Mesenchymal stem cell (in vitro differentiated cells and primary cell): ENCODE measurements around the gene AUTS2.

Experiments used
- DNase-seq: peaks from one replicate; pipeline ENCODE4 v3.0.0-alpha.2; 2013
- H2AFZ ChIP-seq: one replicate; pipeline ENCODE4 v1.6.1; 2013; ENCODE audit warnings: low read depth, mild to moderate bottlenecking, control low read depth, inconsistent platforms, low read length, moderate library complexity
- H2AK5ac ChIP-seq: 2 replicates; pipeline ENCODE4 v1.6.1; 2013; ENCODE audit warnings: low read length, moderate library complexity, mild to moderate bottlenecking, inconsistent platforms; ENCODE audit not compliant: severe bottlenecking
- H2BK120ac ChIP-seq: one replicate; pipeline ENCODE4 v1.6.1; 2013; ENCODE audit warnings: low read depth, mild to moderate bottlenecking, inconsistent platforms, low read length, moderate library complexity
- H2BK12ac ChIP-seq, 2 experiments: one replicate each; pipeline ENCODE4 v1.6.1; 2013; ENCODE audit warnings: inconsistent platforms in 2 of 2, low read length in 2 of 2, mild to moderate bottlenecking in 2 of 2, moderate library complexity in 2 of 2, control low read depth in 1 of 2
- H2BK15ac ChIP-seq: one replicate; pipeline ENCODE4 v1.6.1; 2013; ENCODE audit warnings: mild to moderate bottlenecking, low read depth, inconsistent platforms; ENCODE audit not compliant: poor library complexity, severe bottlenecking
- H2BK5ac ChIP-seq: 2 replicates; pipeline ENCODE4 v1.6.1; 2013; ENCODE audit warnings: low read depth, mild to moderate bottlenecking, low read length, control low read depth, inconsistent platforms; ENCODE audit not compliant: poor library complexity, severe bottlenecking
- H3K14ac ChIP-seq, 2 experiments: one replicate each; pipeline ENCODE4 v1.6.1; 2013; ENCODE audit warnings: inconsistent platforms in 2 of 2, low read length in 2 of 2, control low read depth in 1 of 2, mild to moderate bottlenecking in 1 of 2, moderate library complexity in 1 of 2
- H3K18ac ChIP-seq, 2 experiments: one replicate each; pipeline ENCODE4 v1.6.1; 2013; ENCODE audit warnings: inconsistent platforms in 2 of 2, low read length in 2 of 2, control low read depth in 1 of 2, low read depth in 1 of 2, mild to moderate bottlenecking in 1 of 2
- H3K23ac ChIP-seq, 2 experiments: one replicate each; pipeline ENCODE4 v1.6.1; 2013; ENCODE audit warnings: inconsistent platforms in 2 of 2, low read length in 2 of 2, mild to moderate bottlenecking in 2 of 2, moderate library complexity in 2 of 2, control low read depth in 1 of 2
- H3K27ac ChIP-seq: 2 replicates; pipeline ENCODE4 v1.5.1; 2013; ENCODE audit warnings: mild to moderate bottlenecking, moderate library complexity, low read length, control low read depth, inconsistent platforms; ENCODE audit not compliant: poor library complexity, severe bottlenecking
- H3K27me3 ChIP-seq, 2 experiments: 2 replicates each; pipeline versions ENCODE4 v1.6.1 to v1.7.0; 2013; ENCODE audit warnings: low read length in 2 of 2, mild to moderate bottlenecking in 2 of 2, moderate library complexity in 2 of 2, control low read depth in 1 of 2, inconsistent platforms in 1 of 2; ENCODE audit not compliant: control insufficient read depth in 1 of 2, insufficient read depth in 1 of 2
- H3K36me3 ChIP-seq, 2 experiments: 2 replicates each; pipeline versions ENCODE4 v1.6.1 to v1.7.0; 2013; ENCODE audit warnings: low read length in 2 of 2, control low read depth in 1 of 2, inconsistent platforms in 1 of 2, low read depth in 1 of 2, mild to moderate bottlenecking in 1 of 2; ENCODE audit not compliant: insufficient read depth in 2 of 2, control insufficient read depth in 1 of 2
- H3K4ac ChIP-seq, 2 experiments: one replicate each; pipeline ENCODE4 v1.6.1; 2013; ENCODE audit warnings: inconsistent platforms in 2 of 2, low read length in 2 of 2, mild to moderate bottlenecking in 2 of 2, moderate library complexity in 2 of 2, control low read depth in 1 of 2, low read depth in 1 of 2
- H3K4me1 ChIP-seq: 2 replicates; pipeline ENCODE4 v1.6.1; 2013; ENCODE audit warnings: low read depth, low read length, control low read depth; ENCODE audit not compliant: control insufficient read depth, insufficient read depth
- H3K4me2 ChIP-seq: 2 replicates; pipeline ENCODE4 v1.6.1; 2013; ENCODE audit warnings: low read length, mild to moderate bottlenecking, inconsistent platforms; ENCODE audit not compliant: poor library complexity, severe bottlenecking
- H3K4me3 ChIP-seq, 2 experiments: 2 replicates each; pipeline versions ENCODE4 v1.5.1 to v1.7.0; 2013; ENCODE audit warnings: low read length in 2 of 2, mild to moderate bottlenecking in 2 of 2, control low read depth in 1 of 2, low read depth in 1 of 2; ENCODE audit not compliant: insufficient read depth in 1 of 2
- H3K79me1 ChIP-seq: replicated peaks from 2 replicates; pipeline ENCODE4 v1.6.1; 2013; ENCODE audit warnings: mild to moderate bottlenecking, control low read depth, low read length, inconsistent platforms; ENCODE audit not compliant: poor library complexity, severe bottlenecking
- H3K9ac ChIP-seq: 2 replicates; pipeline ENCODE4 v1.7.0; 2013; ENCODE audit warnings: mild to moderate bottlenecking, low read length, moderate library complexity
- H3K9me3 ChIP-seq: 2 replicates; pipeline ENCODE4 v1.7.0; 2013; ENCODE audit warnings: mild to moderate bottlenecking, low read length; ENCODE audit not compliant: control insufficient read depth
- H4K8ac ChIP-seq: one replicate; pipeline ENCODE4 v1.6.1; 2013; ENCODE audit warnings: inconsistent platforms, mild to moderate bottlenecking, low read length, moderate library complexity
- H4K91ac ChIP-seq: one replicate; pipeline ENCODE4 v1.6.1; 2013; ENCODE audit warnings: mild to moderate bottlenecking, low read length, inconsistent platforms
- WGBS: methylation state at CpG from one replicate; pipeline ENCODE4 v1.1.7; 2013; ENCODE audit warnings: mixed read lengths; 5-methylcytosine and 5-hydroxymethylcytosine counted together

The AUTS2 gene

GRCh38 chr7:70807650-70808049, 1209.4 kb downstream of the AUTS2 start:
- H3K4me1 ChIP-seq, result no peaks in the 10 kb centered on the region
- H2BK15ac ChIP-seq, result no peak overlapping the region
- 95% methylated on average over 5 of the region's 11 CpGs for WGBS
- no peak overlapping the region for H4K91ac ChIP-seq
- no peak for DNase-seq
- no peaks in the 10 kb centered on the region for H3K79me1 ChIP-seq
- H3K4me3 ChIP-seq, result no peak overlapping the region
- no peak overlapping the region for H2AFZ ChIP-seq
- no peak overlapping the region for H3K18ac ChIP-seq
- H3K9me3 ChIP-seq, result no peaks in the 10 kb centered on the region
- peaks cover 0 to 3% of the 10 kb centered on the region in 2 experiments for H3K27me3 ChIP-seq
- no peaks in the 10 kb centered on the region for H3K36me3 ChIP-seq
- H3K4me2 ChIP-seq, result no peak overlapping the region
- no peak overlapping the region for H3K14ac ChIP-seq
- H3K27ac ChIP-seq, result no peak overlapping the region
- no peak overlapping the region for H2BK5ac ChIP-seq
- no peak overlapping the region for H2BK12ac ChIP-seq
- no peak overlapping the region for H3K4ac ChIP-seq
- no peak overlapping the region for H2AK5ac ChIP-seq
- no peak overlapping the region for H4K8ac ChIP-seq
- H2BK120ac ChIP-seq, result no peak overlapping the region
- H3K23ac ChIP-seq, result no peak overlapping the region
- no peak overlapping the region for H3K9ac ChIP-seq

GRCh38 chr7:70808876-70809275, 1210.6 kb downstream of the AUTS2 start:
- no peaks in the 10 kb centered on the region for H3K36me3 ChIP-seq
- no peak overlapping the region for H3K9ac ChIP-seq
- H2AFZ ChIP-seq, result no peak overlapping the region
- H3K23ac ChIP-seq, result no peak overlapping the region
- H3K14ac ChIP-seq, result no peak overlapping the region
- no peaks in the 10 kb centered on the region for H3K9me3 ChIP-seq
- H3K27me3 ChIP-seq, result peaks cover 0 to 4% of the 10 kb centered on the region in 2 experiments
- DNase-seq, result no peak
- H3K18ac ChIP-seq, result no peak overlapping the region
- no peak overlapping the region for H3K4me3 ChIP-seq
- H3K4ac ChIP-seq, result no peak overlapping the region
- no peak overlapping the region for H4K8ac ChIP-seq
- no peak overlapping the region for H3K27ac ChIP-seq
- no peak overlapping the region for H2BK120ac ChIP-seq
- no peak overlapping the region for H2BK15ac ChIP-seq
- no peak overlapping the region for H2AK5ac ChIP-seq
- H2BK12ac ChIP-seq, result no peak overlapping the region
- no peak overlapping the region for H3K4me2 ChIP-seq
- 58% methylated on average over 5 of the region's 6 CpGs for WGBS
- H4K91ac ChIP-seq, result no peak overlapping the region
- no peaks in the 10 kb centered on the region for H3K79me1 ChIP-seq
- H3K4me1 ChIP-seq, result no peaks in the 10 kb centered on the region
- H2BK5ac ChIP-seq, result no peak overlapping the region

- Histone ChIP-seq H2AK5ac (no peak overlapping the region), H3K36me3 (no peaks in the 10 kb centered on the region), H3K27ac (no peak overlapping the region), H3K9me3 (no peaks in the 10 kb centered on the region), H3K79me1 (no peaks in the 10 kb centered on the region), H3K23ac (no peak overlapping the region), H3K18ac (no peak overlapping the region), H3K27me3 (peaks cover 0 to 6% of the 10 kb centered on the region in 2 experiments), H3K4ac (no peak overlapping the region), H3K4me2 (no peak overlapping the region), H2AFZ (no peak overlapping the region), H3K14ac (no peak overlapping the region), H2BK120ac (no peak overlapping the region), H3K4me1 (no peaks in the 10 kb centered on the region), H3K9ac (no peak overlapping the region), H4K8ac (no peak overlapping the region), H2BK12ac (no peak overlapping the region), H2BK15ac (no peak overlapping the region), H3K4me3 (no peak overlapping the region), H2BK5ac (no peak overlapping the region), H4K91ac (no peak overlapping the region)
- WGBS, result 43% methylated on average over 1 of the region's 3 CpGs
- DNase-seq, result no peak
These were observed 1212.4 kb downstream of the AUTS2 start for GRCh38 chr7:70810558-70811139.

DNA sequence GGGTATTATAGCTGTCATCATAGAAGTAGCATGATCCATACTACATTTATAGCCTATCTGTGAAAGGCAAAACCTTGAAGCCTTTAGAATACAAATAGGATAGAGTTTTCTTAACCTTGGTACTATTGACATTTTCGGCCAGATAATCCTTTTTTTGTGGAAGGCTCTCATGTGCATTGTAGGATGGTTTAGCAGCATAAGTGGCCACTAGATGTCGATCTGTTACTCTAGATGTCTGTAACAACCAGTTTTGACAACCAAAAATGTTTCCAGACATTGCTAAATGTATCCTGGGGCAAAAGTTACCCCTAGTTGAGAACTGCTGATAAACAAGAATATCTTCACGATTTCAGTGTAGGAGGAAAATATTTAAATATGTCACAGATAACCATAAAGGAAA, 1214.2 kb downstream of the AUTS2 start:
- no peak overlapping the region for H3K23ac ChIP-seq
- H3K14ac ChIP-seq, result no peak overlapping the region
- no peak overlapping the region for H3K27ac ChIP-seq
- no peak overlapping the region for H3K4me2 ChIP-seq
- H3K36me3 ChIP-seq, result no peaks in the 10 kb centered on the region
- H3K27me3 ChIP-seq, result peaks cover 0 to 6% of the 10 kb centered on the region in 2 experiments
- no peaks in the 10 kb centered on the region for H3K79me1 ChIP-seq
- DNase-seq, result no peak
- no peak overlapping the region for H4K91ac ChIP-seq
- peaks cover 2% of the 10 kb centered on the region for H3K9me3 ChIP-seq
- H4K8ac ChIP-seq, result no peak overlapping the region
- H3K4ac ChIP-seq, result no peak overlapping the region
- no peak overlapping the region for H2BK5ac ChIP-seq
- no peak overlapping the region for H2AFZ ChIP-seq
- no peak overlapping the region for H3K18ac ChIP-seq
- no peak overlapping the region for H2BK120ac ChIP-seq
- no peak overlapping the region for H2BK15ac ChIP-seq
- H2AK5ac ChIP-seq, result no peak overlapping the region
- no peak overlapping the region for H3K4me3 ChIP-seq
- no peak overlapping the region for H3K9ac ChIP-seq
- H3K4me1 ChIP-seq, result no peaks in the 10 kb centered on the region
- WGBS, result 44% methylated on average over 2 of the region's 3 CpGs
- no peak overlapping the region for H2BK12ac ChIP-seq
